ENCODE data around the gene ZNF385B.
"Not testable (repeated sequence)": the region's sequence is repeated elsewhere in the genome, so short reads cannot be mapped to it uniquely, and the experiment has no call there.

DNA sequence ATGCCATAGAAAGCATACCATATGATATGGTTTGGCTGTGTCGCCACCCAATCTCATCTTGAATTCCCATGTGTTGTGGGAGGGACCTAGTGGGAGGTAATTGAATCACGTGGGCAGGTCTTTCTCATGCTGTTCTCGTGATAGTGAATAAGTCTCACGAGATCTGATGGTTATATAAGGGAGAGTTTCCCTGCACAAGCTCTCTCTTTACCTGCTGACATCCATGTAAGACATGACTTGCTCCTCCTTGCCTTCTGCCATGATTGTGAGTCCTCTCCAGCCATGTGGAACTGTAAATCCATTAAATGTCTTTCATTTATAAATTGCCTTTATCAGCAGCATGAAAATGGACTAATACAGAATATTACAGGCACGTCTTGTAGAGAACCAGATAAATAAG lies 403.3 kb downstream of the ZNF385B start:
- TF ChIP-seq CTCF (IDR thresholded peaks at IDR 0.05; ENCODE audit: low read depth, low read length); EZH2phosphoT487 (IDR thresholded peaks at IDR 0.05; ENCODE audit: low read depth): not testable (repeated sequence)
